ENCODE measurements around the gene EFNB1.
"Not testable (repeated sequence)": the region's sequence is repeated elsewhere in the genome, so short reads cannot be mapped to it uniquely, and the experiment has no call there.

Gene EFNB1

GRCh38 chrX:68828740-68829581, at the start of gene EFNB1:
TSS of gene EFNB1 (plus strand) at chrX:68829021. CDS start at chrX:68829777, 756 bp downstream.
- DNase-seq, result peak; percentile 79

GRCh38 chrX:68781295-68781694, 47.5 kb upstream of the EFNB1 start:
- not testable (repeated sequence) for DNase-seq

GRCh38 chrX:68784816-68785215, 44.0 kb upstream of the EFNB1 start:
- DNase-seq, result no peak

GRCh38 chrX:68786581-68786980, 42.2 kb upstream of the EFNB1 start:
- DNase-seq, result not testable (repeated sequence)

- no peak for DNase-seq
These were observed 38.9 kb upstream of the EFNB1 start for GRCh38 chrX:68789966-68790365.

GRCh38 chrX:68792083-68792482, 36.7 kb upstream of the EFNB1 start:
- no peak for DNase-seq

GRCh38 chrX:68794461-68794860, 34.4 kb upstream of the EFNB1 start:
- DNase-seq, result no peak

- DNase-seq, result no peak
These were observed 33.1 kb upstream of the EFNB1 start for GRCh38 chrX:68795741-68796140.

- not testable (repeated sequence) for DNase-seq
These were observed 30.4 kb upstream of the EFNB1 start for GRCh38 chrX:68798400-68798799.

- no peak for DNase-seq
These were observed 27.0 kb upstream of the EFNB1 start for GRCh38 chrX:68801737-68802290.

GRCh38 chrX:68807818-68808217, 21.0 kb upstream of the EFNB1 start:
- peak; percentile 1 for DNase-seq

GRCh38 chrX:68808686-68809357, 20.0 kb upstream of the EFNB1 start:
- no peak for DNase-seq

- no peak for DNase-seq
These were observed 8.2 kb upstream of the EFNB1 start for GRCh38 chrX:68820476-68821110.

- DNase-seq, result no peak
These were observed 7.2 kb upstream of the EFNB1 start for GRCh38 chrX:68821616-68822015.

GRCh38 chrX:68822641-68823410, 6.0 kb upstream of the EFNB1 start:
- DNase-seq, result peak; percentile 26

GRCh38 chrX:68823413-68824151, 5.2 kb upstream of the EFNB1 start:
- no peak for DNase-seq

- no peak for DNase-seq
These were observed 4.7 kb upstream of the EFNB1 start for GRCh38 chrX:68824152-68824433.

GRCh38 chrX:68824565-68825125, 4.2 kb upstream of the EFNB1 start:
- DNase-seq, result no peak

GRCh38 chrX:68826113-68826980, 2.5 kb upstream of the EFNB1 start:
- no peak for DNase-seq

- no peak for DNase-seq
These were observed 1.6 kb upstream of the EFNB1 start for GRCh38 chrX:68827256-68827655.

All from DMS79 treated with DMSO at 0.1 percent for 48 hours (cell line).